Stimulated activated effector memory CD8-positive, alpha-beta T cell treated with anti-CD3 and anti-CD28 coated beads, Interleukin-12 subunit alpha, Interleukin-12 subunit beta, amount 100 ng/mL, for 72 hours (primary cell): ENCODE measurements around the gene BICRA.
"Not testable (repeated sequence)": the region's sequence is repeated elsewhere in the genome, so short reads cannot be mapped to it uniquely, and the experiment has no call there.

Experiments
- ATAC-seq: fragments of 150-1000 bp; cut with Tn5 transposase; 2 replicates; pipeline ENCODE4 v1.10.0; 2021
- DNase-seq, 2 donors: peaks; one replicate each; pipeline ENCODE4 v3.0.0; 2021 to 2022; ENCODE audit warnings: low spot score in 2 of 2
- H3K27ac Mint-ChIP-seq: one replicate; pipeline ENCODE4 v1.8.0; 2022; ENCODE audit warnings: mild to moderate bottlenecking, mixed read lengths
- H3K36me3 Mint-ChIP-seq: one replicate; pipeline ENCODE4 v1.8.0; 2022; ENCODE audit warnings: mild to moderate bottlenecking, mixed read lengths
- H3K4me1 Mint-ChIP-seq: one replicate; pipeline ENCODE4 v1.8.0; 2022; ENCODE audit warnings: mixed read lengths
- H3K4me3 Mint-ChIP-seq: one replicate; pipeline ENCODE4 v1.8.0; 2022; ENCODE audit warnings: mild to moderate bottlenecking, mixed read lengths
- H3K9me3 Mint-ChIP-seq: one replicate; pipeline ENCODE4 v1.8.0; 2022; ENCODE audit warnings: mixed read lengths

BICRA gene

GRCh38 chr19:47661161-47661560 lies 52.2 kb downstream of the BICRA start:
- Mint-ChIP-seq H3K9me3 (no peaks in the 10 kb centered on the region), H3K4me1 (peaks cover 24% of the 10 kb centered on the region), H3K36me3 (peaks cover 8% of the 10 kb centered on the region), H3K4me3 (no peak overlapping the region), H3K27ac (peak overlapping the region; percentile 20)
- no peak for ATAC-seq
- DNase-seq, result no peak

GRCh38 chr19:47661611-47662010 lies 52.7 kb downstream of the BICRA start:
- DNase-seq, result no peak
- Mint-ChIP-seq H3K9me3 (no peaks in the 10 kb centered on the region), H3K36me3 (peaks cover 5% of the 10 kb centered on the region), H3K4me1 (peaks cover 24% of the 10 kb centered on the region), H3K4me3 (no peak overlapping the region), H3K27ac (peak overlapping the region; percentile 20)
- ATAC-seq, result no peak

GRCh38 chr19:47663435-47663910 lies 54.5 kb downstream of the BICRA start:
- H3K27ac Mint-ChIP-seq, result no peak overlapping the region
- H3K4me3 Mint-ChIP-seq, result no peak overlapping the region
- H3K36me3 Mint-ChIP-seq, result peaks cover 5% of the 10 kb centered on the region
- no peak for DNase-seq
- H3K9me3 Mint-ChIP-seq, result no peaks in the 10 kb centered on the region
- no peak for ATAC-seq
- H3K4me1 Mint-ChIP-seq, result peaks cover 24% of the 10 kb centered on the region

GRCh38 chr19:47663911-47664771 lies 55.2 kb downstream of the BICRA start:
- ATAC-seq, result no peak
- Mint-ChIP-seq H3K27ac (no peak overlapping the region), H3K36me3 (peaks cover 5% of the 10 kb centered on the region), H3K4me3 (no peak overlapping the region), H3K4me1 (peaks cover 18% of the 10 kb centered on the region), H3K9me3 (no peaks in the 10 kb centered on the region)
- no peak for DNase-seq

GRCh38 chr19:47668556-47668955 lies 59.6 kb downstream of the BICRA start:
- H3K36me3 Mint-ChIP-seq, H3K9me3 Mint-ChIP-seq, DNase-seq, H3K4me3 Mint-ChIP-seq, ATAC-seq, H3K27ac Mint-ChIP-seq: not testable (repeated sequence)
- peaks cover 15% of the 10 kb centered on the region for H3K4me1 Mint-ChIP-seq

- peaks cover 15% of the 10 kb centered on the region for H3K4me1 Mint-ChIP-seq
- no peaks in the 10 kb centered on the region for H3K9me3 Mint-ChIP-seq
- no peak overlapping the region for H3K4me3 Mint-ChIP-seq
- ATAC-seq, result no peak
- peak overlapping the region; percentile 69 for H3K27ac Mint-ChIP-seq
- peaks cover 12% of the 10 kb centered on the region for H3K36me3 Mint-ChIP-seq
- DNase-seq, result no peak
Observed at GRCh38 chr19:47670736-47671135, 61.8 kb downstream of the BICRA start.

- Mint-ChIP-seq H3K36me3 (peaks cover 12% of the 10 kb centered on the region), H3K4me3 (no peak overlapping the region), H3K9me3 (no peaks in the 10 kb centered on the region), H3K4me1 (peaks cover 15% of the 10 kb centered on the region), H3K27ac (peak overlapping the region; percentile 69)
- DNase-seq (no peak), ATAC-seq (no peak)
Observed at GRCh38 chr19:47671499-47671898, 62.6 kb downstream of the BICRA start.

- Mint-ChIP-seq H3K4me3 (no peak overlapping the region), H3K36me3 (peaks cover 18% of the 10 kb centered on the region), H3K9me3 (no peaks in the 10 kb centered on the region), H3K27ac (peak overlapping the region; percentile 75), H3K4me1 (peaks cover 15% of the 10 kb centered on the region)
- DNase-seq (no peak), ATAC-seq (no peak)
Observed at GRCh38 chr19:47673426-47673825, 64.5 kb downstream of the BICRA start.

- ATAC-seq (no peak), DNase-seq (no peak)
- Mint-ChIP-seq H3K27ac (peak overlapping the region; percentile 27), H3K4me1 (peaks cover 15% of the 10 kb centered on the region), H3K4me3 (no peak overlapping the region), H3K36me3 (peaks cover 27% of the 10 kb centered on the region), H3K9me3 (no peaks in the 10 kb centered on the region)
Observed at GRCh38 chr19:47674548-47674947, 65.6 kb downstream of the BICRA start.

- Mint-ChIP-seq H3K4me3 (no peak overlapping the region), H3K36me3 (peaks cover 27% of the 10 kb centered on the region), H3K4me1 (peaks cover 11% of the 10 kb centered on the region), H3K27ac (peak overlapping the region; percentile 27), H3K9me3 (no peaks in the 10 kb centered on the region)
- ATAC-seq (no peak), DNase-seq (no peak)
Observed at GRCh38 chr19:47675271-47675670, 66.3 kb downstream of the BICRA start.

GRCh38 chr19:47675859-47676258 lies 66.9 kb downstream of the BICRA start:
- peaks cover 6% of the 10 kb centered on the region for H3K4me1 Mint-ChIP-seq
- no peak for DNase-seq
- no peak overlapping the region for H3K27ac Mint-ChIP-seq
- no peak overlapping the region for H3K4me3 Mint-ChIP-seq
- H3K9me3 Mint-ChIP-seq, result no peaks in the 10 kb centered on the region
- H3K36me3 Mint-ChIP-seq, result peaks cover 27% of the 10 kb centered on the region
- no peak for ATAC-seq

- Mint-ChIP-seq H3K4me1 (peaks cover 6% of the 10 kb centered on the region), H3K36me3 (peaks cover 35% of the 10 kb centered on the region), H3K4me3 (no peak overlapping the region), H3K9me3 (no peaks in the 10 kb centered on the region), H3K27ac (no peak overlapping the region)
- no peak for DNase-seq
- ATAC-seq, result no peak
Observed at GRCh38 chr19:47676811-47677210, 67.9 kb downstream of the BICRA start.

- ATAC-seq, result no peak
- Mint-ChIP-seq H3K4me3 (no peak overlapping the region), H3K36me3 (peaks cover 37% of the 10 kb centered on the region), H3K4me1 (peaks cover 6% of the 10 kb centered on the region), H3K9me3 (no peaks in the 10 kb centered on the region), H3K27ac (no peak overlapping the region)
- no peak for DNase-seq
Observed at GRCh38 chr19:47679251-47679900, 70.4 kb downstream of the BICRA start.

- Mint-ChIP-seq H3K36me3 (peaks cover 30% of the 10 kb centered on the region), H3K9me3 (no peaks in the 10 kb centered on the region), H3K4me1 (peaks cover 6% of the 10 kb centered on the region), H3K4me3 (no peak overlapping the region), H3K27ac (no peak overlapping the region)
- DNase-seq (no peak), ATAC-seq (no peak)
Observed at GRCh38 chr19:47679922-47680857, 71.3 kb downstream of the BICRA start.

- Mint-ChIP-seq H3K9me3 (no peaks in the 10 kb centered on the region), H3K4me1 (peaks cover 6% of the 10 kb centered on the region), H3K4me3 (no peak overlapping the region), H3K27ac (peak overlapping the region; percentile 46), H3K36me3 (peaks cover 29% of the 10 kb centered on the region)
- ATAC-seq, result no peak
- DNase-seq, result no peak
Observed at GRCh38 chr19:47680858-47681332, 72.0 kb downstream of the BICRA start.
